ENCODE measurements around the gene ZNF547. TPM values are rescaled to one million over a fixed set of nuclear protein-coding genes. Genes with fewer than 3 reads are reported as not detected.
"Not testable (repeated sequence)": the region's sequence is repeated elsewhere in the genome, so short reads cannot be mapped to it uniquely, and the experiment has no call there.

The ZNF547 gene
- total and polyA plus RNA-seq, 12 donors, result 1.1 to 10.9 (median 4.6) TPM

GRCh38 chr19:57366776-57367175, 3.4 kb downstream of the ZNF547 start:
- 91 to 93% (median 92%) methylated on average over 2 of the region's 2 CpGs for WGBS, 4 donors
- H3K9me3 ChIP-seq (replicated peaks in 1 of 3), result no peaks in the 10 kb centered on the region
- no peak overlapping the region for H3K4me3 ChIP-seq
- no peak for DNase-seq
- no peak overlapping the region for H3K27ac ChIP-seq
- H3K27me3 ChIP-seq, result no peaks in the 10 kb centered on the region
- intact Hi-C loops (cut with DNase I), result no loop called here
- peaks cover 0 to 2% of the 10 kb centered on the region in 2 donors for H3K36me3 ChIP-seq (replicated peaks in 1 of 2)
- H3K4me1 ChIP-seq (replicated peaks in 1 of 2), result peaks cover 16 to 22% of the 10 kb centered on the region in 2 donors
- no peak for TF ChIP-seq POLR2A (IDR thresholded peaks at IDR 0.05)
- TF ChIP-seq CTCF (IDR thresholded peaks at IDR 0.05), result no peak

- no peak for TF ChIP-seq CTCF (IDR thresholded peaks at IDR 0.05)
- TF ChIP-seq POLR2A (IDR thresholded peaks at IDR 0.05), result no peak
- Histone ChIP-seq H3K36me3 (replicated peaks in 1 of 2) (peaks cover 0 to 25% of the 10 kb centered on the region in 2 donors), H3K4me1 (replicated peaks in 1 of 2) (no peaks in the 10 kb centered on the region), H3K9me3 (replicated peaks in 1 of 3) (peaks cover 0 to 21% (median 0%) of the 10 kb centered on the region in 3 donors), H3K4me3 (no peak overlapping the region), H3K27ac (no peak overlapping the region), H3K27me3 (no peaks in the 10 kb centered on the region)
- DNase-seq, result no peak
- WGBS, 4 donors, result 90 to 97% (median 96%) methylated on average over 4 to 6 of the region's 6 CpGs
- intact Hi-C loops (cut with DNase I), result no loop called here
Observed at GRCh38 chr19:57374179-57374578, 10.8 kb downstream of the ZNF547 start.

GRCh38 chr19:57374647-57375046, 11.3 kb downstream of the ZNF547 start:
- H3K27ac ChIP-seq; H3K27me3 ChIP-seq; DNase-seq; H3K4me1 ChIP-seq (replicated peaks in 1 of 2); H3K4me3 ChIP-seq; intact Hi-C loops (cut with DNase I): not testable (repeated sequence)
- Histone ChIP-seq H3K9me3 (replicated peaks in 1 of 3) (peaks cover 0 to 21% (median 0%) of the 10 kb centered on the region in 3 donors), H3K36me3 (replicated peaks in 1 of 2) (peaks cover 0 to 25% of the 10 kb centered on the region in 2 donors)
- WGBS, 4 donors, result 95 to 98% (median 97%) methylated on average over 2 of the region's 2 CpGs

GRCh38 chr19:57376151-57376550, 12.8 kb downstream of the ZNF547 start:
- Histone ChIP-seq H3K4me1 (replicated peaks in 1 of 2) (no peaks in the 10 kb centered on the region), H3K27ac (no peak overlapping the region), H3K27me3 (no peaks in the 10 kb centered on the region), H3K9me3 (replicated peaks in 1 of 3) (peaks cover 0 to 21% (median 0%) of the 10 kb centered on the region in 3 donors), H3K4me3 (no peak overlapping the region), H3K36me3 (replicated peaks in 1 of 2) (peaks cover 0 to 25% of the 10 kb centered on the region in 2 donors)
- WGBS, 4 donors, result 91 to 98% (median 95%) methylated on average over 6 of the region's 6 CpGs
- intact Hi-C loops (cut with DNase I), result no loop called here
- no peak for TF ChIP-seq CTCF (IDR thresholded peaks at IDR 0.05)
- TF ChIP-seq POLR2A (IDR thresholded peaks at IDR 0.05), result no peak
- no peak for DNase-seq

- 95 to 97% (median 97%) methylated on average over 3 of the region's 3 CpGs for WGBS, 4 donors
- H3K9me3 ChIP-seq (replicated peaks in 1 of 3), result peaks cover 0 to 21% (median 0%) of the 10 kb centered on the region in 3 donors
- intact Hi-C loops (cut with DNase I), result no loop called here
- no peak for TF ChIP-seq CTCF (IDR thresholded peaks at IDR 0.05)
- TF ChIP-seq POLR2A (IDR thresholded peaks at IDR 0.05), result no peak
- no peak overlapping the region for H3K4me3 ChIP-seq
- H3K4me1 ChIP-seq (replicated peaks in 1 of 2), result no peaks in the 10 kb centered on the region
- H3K27ac ChIP-seq, result no peak overlapping the region
- H3K36me3 ChIP-seq (replicated peaks in 1 of 2), result peaks cover 0 to 15% of the 10 kb centered on the region in 2 donors
- no peak for DNase-seq
- no peaks in the 10 kb centered on the region for H3K27me3 ChIP-seq
Observed at GRCh38 chr19:57377498-57378146, 14.3 kb downstream of the ZNF547 start.
